ENCODE results near the gene MAEA. TPM values are rescaled to one million over a fixed set of nuclear protein-coding genes. Genes with fewer than 3 reads are reported as not detected.
A peak's percentile ranks its signal among the peaks of the same experiment; 100 is the strongest.

Gene MAEA
- total and polyA plus RNA-seq, 9 of the 15 experiments (the other 6 are each of a cell fraction or from before 2014, with no cell fraction given): 2.1 to 86.5 (median 45.0) TPM

GRCh38 chr4:1289207-1290164, at the start of gene MAEA (continued):
- peak; percentile 85 for TF ChIP-seq FUS (optimal IDR thresholded peaks at IDR 0.05; ENCODE audit: low read depth, low read length)
- peak; percentile 73 for TF ChIP-seq CCNT2 (IDR thresholded peaks at IDR 0.05; ENCODE audit: borderline replicate concordance, extremely low read depth, insufficient read length, low read depth, low read length)
- TF ChIP-seq PCBP1 (IDR thresholded peaks at IDR 0.05; ENCODE audit: low read depth, low read length, poor library complexity, severe bottlenecking): peak; percentile 24
- TF ChIP-seq ZBTB2 (IDR thresholded peaks at IDR 0.05): no peak
- TF ChIP-seq MGA (IDR thresholded peaks at IDR 0.05): peak; percentile 87
- no peak for TF ChIP-seq SIRT6 (IDR thresholded peaks at IDR 0.05; ENCODE audit: low read depth, low read length)
- TF ChIP-seq UBTF (IDR thresholded peaks at IDR 0.05; ENCODE audit: borderline replicate concordance in 1 of 2, low read depth in 2 of 2, low read length in 2 of 2): 0 out of 4 replicates have a peak, but pooled peaks of 1 of the 2 experiments have one; percentile 43
- TF ChIP-seq SAFB2 (IDR thresholded peaks at IDR 0.05; ENCODE audit: borderline replicate concordance, low read depth, low read length, severe bottlenecking): no peak
- TF ChIP-seq SMAD3 (CRISPR knock-in tag; conservative IDR thresholded peaks at IDR 0.05): no peak
- 0 out of 2 replicates have a peak, but pooled peaks have one; percentile 60 for TF ChIP-seq NR3C1 (CRISPR knock-in tag; IDR thresholded peaks at IDR 0.05)
